Adrenal gland (tissue), 5 donors: Measurements from ENCODE around the gene ZNF653.

Source experiments
- CTCF ChIP-seq, 6 experiments: fragments of 450-650 bp in 4 of 6; fragments of 200-600 bp in 2 of 6; sonication (generic) in 1 of 6; IDR thresholded peaks; 1 replicate in 5 of 6; 2 replicates in 1 of 6; pipeline versions ENCODE4 v1.5.1 to v1.8.0; 2016 to 2021; ENCODE audit warnings: antibody characterized with exemption in 6 of 6, mild to moderate bottlenecking in 2 of 6, moderate library complexity in 1 of 6
- POLR2A ChIP-seq, 2 donors: fragments of 450-650 bp; IDR thresholded peaks; one replicate each; pipeline ENCODE4 v1.6.1; 2017; ENCODE audit warnings: antibody characterized with exemption in 2 of 2, mild to moderate bottlenecking in 2 of 2, moderate library complexity in 1 of 2
- donor health status: DM: no; HTN: no; CAD: no.

GRCh38 chr19:11495885-11496284 is 9.8 kb downstream of the ZNF653 start:
- TF ChIP-seq CTCF (IDR thresholded peaks at IDR 0.05) (no peak), POLR2A (IDR thresholded peaks at IDR 0.05) (no peak)
